ENCODE results near the gene TLR3.

DNA sequence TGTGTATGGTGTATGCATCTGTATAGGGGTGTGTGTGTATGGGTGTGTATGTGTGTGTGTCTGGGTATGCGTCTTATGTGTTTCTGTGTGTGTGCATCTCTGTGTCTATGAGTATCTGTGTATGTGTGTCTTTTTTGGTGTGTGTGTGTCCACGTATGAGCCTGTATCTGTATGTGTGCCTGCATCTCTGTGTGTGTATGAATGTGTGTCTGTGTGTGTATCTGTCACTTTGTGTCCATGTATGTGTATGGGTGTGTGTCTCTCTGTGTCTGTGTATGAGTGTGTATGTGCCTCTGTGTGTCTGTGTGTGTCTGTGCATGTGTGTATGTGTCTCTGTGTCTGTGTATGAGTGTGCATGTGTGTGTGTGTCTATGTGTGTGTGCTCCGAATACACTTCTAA is 59.9 kb downstream of the TLR3 start:
- TF ChIP-seq, protein P1, sequence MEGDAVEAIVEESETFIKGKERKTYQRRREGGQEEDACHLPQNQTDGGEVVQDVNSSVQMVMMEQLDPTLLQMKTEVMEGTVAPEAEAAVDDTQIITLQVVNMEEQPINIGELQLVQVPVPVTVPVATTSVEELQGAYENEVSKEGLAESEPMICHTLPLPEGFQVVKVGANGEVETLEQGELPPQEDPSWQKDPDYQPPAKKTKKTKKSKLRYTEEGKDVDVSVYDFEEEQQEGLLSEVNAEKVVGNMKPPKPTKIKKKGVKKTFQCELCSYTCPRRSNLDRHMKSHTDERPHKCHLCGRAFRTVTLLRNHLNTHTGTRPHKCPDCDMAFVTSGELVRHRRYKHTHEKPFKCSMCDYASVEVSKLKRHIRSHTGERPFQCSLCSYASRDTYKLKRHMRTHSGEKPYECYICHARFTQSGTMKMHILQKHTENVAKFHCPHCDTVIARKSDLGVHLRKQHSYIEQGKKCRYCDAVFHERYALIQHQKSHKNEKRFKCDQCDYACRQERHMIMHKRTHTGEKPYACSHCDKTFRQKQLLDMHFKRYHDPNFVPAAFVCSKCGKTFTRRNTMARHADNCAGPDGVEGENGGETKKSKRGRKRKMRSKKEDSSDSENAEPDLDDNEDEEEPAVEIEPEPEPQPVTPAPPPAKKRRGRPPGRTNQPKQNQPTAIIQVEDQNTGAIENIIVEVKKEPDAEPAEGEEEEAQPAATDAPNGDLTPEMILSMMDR (IDR thresholded peaks at IDR 0.05; ENCODE audit: extremely low read depth in 1 of 2, insufficient read depth in 1 of 2, low read depth in 1 of 2, low read length in 2 of 2): no peak
- no peak for TF ChIP-seq POLR2AphosphoS5 (IDR thresholded peaks at IDR 0.05; ENCODE audit: insufficient read depth, low read depth, low read length)
- no peak for TF ChIP-seq EZH2 (IDR thresholded peaks at IDR 0.05; ENCODE audit: borderline replicate concordance, low read depth, low read length, severe bottlenecking)
- no peak for TF ChIP-seq MYC (IDR thresholded peaks at IDR 0.05; ENCODE audit: low read depth, low read length)
- no peak for TF ChIP-seq FOS (IDR thresholded peaks at IDR 0.05; ENCODE audit: borderline replicate concordance, insufficient read depth, low read length)
